ENCODE measurements around the gene ADAMTS2. TPM values are rescaled to one million over a fixed set of nuclear protein-coding genes. Genes with fewer than 3 reads are reported as not detected.

Gene ADAMTS2
- total and polyA plus RNA-seq, 2 donors from 2014 or later, result 2.0 to 13.6 TPM

DNA sequence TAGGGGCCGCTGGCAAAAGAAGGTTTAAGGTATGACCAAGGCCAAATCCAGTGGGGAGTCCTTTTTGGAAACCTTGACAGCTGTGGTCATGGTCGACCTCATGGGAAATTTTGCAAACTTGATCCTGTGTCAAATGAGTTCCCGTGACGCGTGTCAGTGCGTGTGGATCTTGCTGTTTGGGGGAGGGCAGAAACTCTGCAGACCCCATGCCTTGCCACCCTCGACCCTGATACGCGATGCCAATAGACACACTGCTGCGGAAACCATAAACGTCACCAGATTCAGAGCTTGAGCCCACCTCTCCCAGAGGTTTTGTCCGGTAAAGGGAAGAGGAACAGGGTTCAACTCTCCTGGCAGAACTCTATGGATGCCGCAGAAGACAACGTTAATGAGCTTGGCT, 104.7 kb downstream of the ADAMTS2 start:
- peaks cover 0 to 6% (median 0%) of the 10 kb centered on the region in 3 donors for H3K9me3 ChIP-seq (ENCODE audit: control insufficient read depth in 2 of 3, insufficient read depth in 1 of 3, low read length in 3 of 3)
- H3K36me3 ChIP-seq (ENCODE audit: control insufficient read depth in 2 of 3, insufficient read depth in 3 of 3, low read length in 3 of 3), result no peaks in the 10 kb centered on the region
- DNase-seq (peak in 2 of 5 donors; percentile 10 to 33), FAIRE-seq (no peak)
- intact Hi-C loops (cut with DNase I), result no loop called here
- TF ChIP-seq, protein P1, sequence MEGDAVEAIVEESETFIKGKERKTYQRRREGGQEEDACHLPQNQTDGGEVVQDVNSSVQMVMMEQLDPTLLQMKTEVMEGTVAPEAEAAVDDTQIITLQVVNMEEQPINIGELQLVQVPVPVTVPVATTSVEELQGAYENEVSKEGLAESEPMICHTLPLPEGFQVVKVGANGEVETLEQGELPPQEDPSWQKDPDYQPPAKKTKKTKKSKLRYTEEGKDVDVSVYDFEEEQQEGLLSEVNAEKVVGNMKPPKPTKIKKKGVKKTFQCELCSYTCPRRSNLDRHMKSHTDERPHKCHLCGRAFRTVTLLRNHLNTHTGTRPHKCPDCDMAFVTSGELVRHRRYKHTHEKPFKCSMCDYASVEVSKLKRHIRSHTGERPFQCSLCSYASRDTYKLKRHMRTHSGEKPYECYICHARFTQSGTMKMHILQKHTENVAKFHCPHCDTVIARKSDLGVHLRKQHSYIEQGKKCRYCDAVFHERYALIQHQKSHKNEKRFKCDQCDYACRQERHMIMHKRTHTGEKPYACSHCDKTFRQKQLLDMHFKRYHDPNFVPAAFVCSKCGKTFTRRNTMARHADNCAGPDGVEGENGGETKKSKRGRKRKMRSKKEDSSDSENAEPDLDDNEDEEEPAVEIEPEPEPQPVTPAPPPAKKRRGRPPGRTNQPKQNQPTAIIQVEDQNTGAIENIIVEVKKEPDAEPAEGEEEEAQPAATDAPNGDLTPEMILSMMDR (IDR thresholded peaks at IDR 0.05; ENCODE audit: borderline replicate concordance, extremely low read depth, insufficient read depth), result no peak
- H3K27ac ChIP-seq (ENCODE audit: low read depth in 2 of 2, low read length in 2 of 2), result no peak overlapping the region
- H3K27me3 ChIP-seq (ENCODE audit: control insufficient read depth, insufficient read depth, low read length), result no peaks in the 10 kb centered on the region
- no peak overlapping the region for H3K4me3 ChIP-seq (ENCODE audit: low read length in 3 of 3)
- no peak overlapping the region for H3K9ac ChIP-seq (ENCODE audit: low read length in 3 of 3)
- peaks cover 0 to 3% (median 0%) of the 10 kb centered on the region in 3 donors for H3K4me1 ChIP-seq (ENCODE audit: control insufficient read depth in 2 of 3, insufficient read depth in 2 of 3, low read depth in 1 of 3, low read length in 3 of 3)

DNA sequence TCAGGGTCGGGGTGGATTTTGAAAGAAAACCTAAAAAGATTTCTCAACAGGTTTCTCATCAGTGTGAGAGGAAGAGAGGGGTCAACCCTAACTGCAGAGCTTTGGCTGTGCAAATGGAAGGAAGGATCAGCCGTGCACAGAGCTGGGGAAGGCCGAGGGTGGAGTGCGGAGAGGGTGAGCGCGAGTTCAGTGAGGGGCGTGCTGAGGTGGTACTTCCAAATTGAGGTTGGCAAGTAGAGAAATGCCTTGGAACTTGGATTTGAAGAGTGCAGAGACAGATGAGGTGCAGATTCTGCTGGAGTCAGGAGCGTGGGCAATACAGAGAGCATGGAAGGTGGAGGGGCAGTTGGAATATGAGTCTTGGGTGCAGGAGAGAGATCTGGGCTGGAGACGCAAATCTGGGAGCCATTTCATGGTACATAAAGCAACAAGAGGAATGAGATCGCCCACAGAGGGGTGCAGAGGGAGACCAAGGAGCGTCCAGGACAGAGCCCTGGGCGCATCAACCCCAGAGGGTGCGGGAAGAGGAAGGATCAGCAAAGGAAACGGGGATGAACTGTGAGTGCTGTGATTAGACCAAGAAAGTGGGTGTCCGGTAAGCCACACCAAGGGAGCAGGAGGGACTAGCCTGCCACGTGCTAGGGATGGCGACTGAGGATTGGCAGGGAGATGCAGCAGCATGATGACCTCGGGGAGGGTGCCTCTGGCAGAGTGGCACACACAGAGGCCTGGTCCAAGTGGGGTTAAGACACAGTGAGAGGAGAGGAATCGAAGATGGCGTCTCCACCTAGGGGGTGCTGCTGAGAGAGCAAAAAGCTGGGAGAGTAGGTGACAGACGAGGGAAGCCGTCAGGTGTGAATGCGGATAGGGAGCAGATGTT, 105.8 kb downstream of the ADAMTS2 start:
- no peak overlapping the region for H3K4me3 ChIP-seq (ENCODE audit: low read length in 3 of 3)
- peaks cover 0 to 6% (median 0%) of the 10 kb centered on the region in 3 donors for H3K9me3 ChIP-seq (ENCODE audit: control insufficient read depth in 2 of 3, insufficient read depth in 1 of 3, low read length in 3 of 3)
- no peaks in the 10 kb centered on the region for H3K27me3 ChIP-seq (ENCODE audit: control insufficient read depth, insufficient read depth, low read length)
- no peak overlapping the region for H3K27ac ChIP-seq (ENCODE audit: low read depth in 2 of 2, low read length in 2 of 2)
- no peaks in the 10 kb centered on the region for H3K36me3 ChIP-seq (ENCODE audit: control insufficient read depth in 2 of 3, insufficient read depth in 3 of 3, low read length in 3 of 3)
- H3K4me1 ChIP-seq (ENCODE audit: control insufficient read depth in 2 of 3, insufficient read depth in 2 of 3, low read depth in 1 of 3, low read length in 3 of 3), result peaks cover 0 to 3% (median 0%) of the 10 kb centered on the region in 3 donors
- TF ChIP-seq, protein P1 (IDR thresholded peaks at IDR 0.05; ENCODE audit: borderline replicate concordance, extremely low read depth, insufficient read depth), result no peak
- peak in 2 of 5 donors; percentile 1 to 23 for DNase-seq
- intact Hi-C loops (cut with DNase I), result no loop called here
- no peak for FAIRE-seq
- H3K9ac ChIP-seq (ENCODE audit: low read length in 3 of 3), result no peak overlapping the region

DNA sequence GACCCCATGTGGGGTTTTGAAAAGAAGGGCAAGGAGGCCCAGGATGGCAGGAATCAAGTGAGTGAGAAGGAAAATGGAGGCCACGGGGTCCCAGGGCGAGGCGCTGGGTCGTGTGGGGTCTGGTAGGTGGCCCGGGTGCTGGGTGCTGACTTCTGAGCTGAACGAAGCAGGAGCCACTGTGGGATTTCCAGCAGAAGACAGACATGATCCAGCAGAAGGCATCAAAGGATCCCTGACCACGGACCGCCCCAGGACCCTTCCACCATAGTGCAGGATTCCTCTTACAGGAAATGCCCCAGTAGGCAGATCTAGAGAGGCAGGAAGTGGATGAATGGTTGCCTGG, 106.7 kb downstream of the ADAMTS2 start:
- Histone ChIP-seq H3K27ac (ENCODE audit: low read depth in 2 of 2, low read length in 2 of 2) (no peak overlapping the region), H3K4me3 (ENCODE audit: low read length in 3 of 3) (no peak overlapping the region), H3K36me3 (ENCODE audit: control insufficient read depth in 2 of 3, insufficient read depth in 3 of 3, low read length in 3 of 3) (no peaks in the 10 kb centered on the region), H3K9ac (ENCODE audit: low read length in 3 of 3) (no peak overlapping the region), H3K9me3 (ENCODE audit: control insufficient read depth in 2 of 3, insufficient read depth in 1 of 3, low read length in 3 of 3) (peaks cover 0 to 6% (median 0%) of the 10 kb centered on the region in 3 donors), H3K27me3 (ENCODE audit: control insufficient read depth, insufficient read depth, low read length) (no peaks in the 10 kb centered on the region), H3K4me1 (ENCODE audit: control insufficient read depth in 2 of 3, insufficient read depth in 2 of 3, low read depth in 1 of 3, low read length in 3 of 3) (peaks cover 0 to 3% (median 0%) of the 10 kb centered on the region in 3 donors)
- FAIRE-seq (no peak), DNase-seq (peak in 1 of 5 donors; percentile 5)
- intact Hi-C loops (cut with DNase I), result no loop called here
- TF ChIP-seq, protein P1 (IDR thresholded peaks at IDR 0.05; ENCODE audit: borderline replicate concordance, extremely low read depth, insufficient read depth), result no peak

All from kidney (tissue), 14 donors.